Upper lobe of left lung (tissue), 4 donors: ENCODE measurements around the gene MBNL2.

Source experiments
- CTCF ChIP-seq, 6 experiments: fragments of 450-650 bp in 4 of 6; fragments of 200-600 bp in 2 of 6; sonication (generic) in 2 of 6; IDR thresholded peaks; one replicate each; pipeline ENCODE4 v1.5.1; 2016 to 2019; ENCODE audit warnings: antibody characterized with exemption in 6 of 6
- EP300 ChIP-seq, 4 donors: sonication (generic); formaldehyde crosslinking; IDR thresholded peaks; one replicate each; pipeline ENCODE4 v1.5.1; 2017; ENCODE audit warnings: antibody characterized with exemption in 4 of 4, control low read depth in 2 of 4
- POLR2A ChIP-seq, 4 donors: fragments of 450-650 bp; IDR thresholded peaks; one replicate each; pipeline ENCODE4 v1.5.1; 2016 to 2017; ENCODE audit warnings: antibody characterized with exemption in 4 of 4, mild to moderate bottlenecking in 2 of 4
- POLR2AphosphoS5 ChIP-seq, 2 donors: sonication (generic); formaldehyde crosslinking; IDR thresholded peaks; one replicate each; pipeline ENCODE4 v1.5.1; 2017; ENCODE audit warnings: antibody characterized with exemption in 2 of 2

- TF ChIP-seq EP300 (IDR thresholded peaks at IDR 0.05) (no peak), CTCF (IDR thresholded peaks at IDR 0.05) (no peak), POLR2AphosphoS5 (IDR thresholded peaks at IDR 0.05) (no peak), POLR2A (IDR thresholded peaks at IDR 0.05) (no peak)
These were observed 47.5 kb downstream of the MBNL2 start for GRCh38 chr13:97269603-97270002.
